PFSK-1 (cell line): Measurements from ENCODE around the gene FYCO1.

Experiments
- FOXP2 ChIP-seq: optimal IDR thresholded peaks from 2 replicates; pipeline ENCODE3; 2011; ENCODE audit warnings: borderline replicate concordance, control low read depth, inconsistent platforms; ENCODE audit not compliant: insufficient read depth; ENCODE audit errors: extremely low read length, extremely low read depth
- POLR2AphosphoS5 ChIP-seq: IDR thresholded peaks from 2 replicates; pipeline ENCODE4 v1.6.1; 2012; ENCODE audit warnings: low read depth, mild to moderate bottlenecking, control low read depth, low read length, moderate library complexity
- REST ChIP-seq, 2 experiments: IDR thresholded peaks; 2 replicates each; pipeline versions ENCODE4 v1.6.1 to v1.8.0; 2011 to 2012; ENCODE audit warnings: low read depth in 2 of 2, low read length in 2 of 2, control low read depth in 1 of 2, inconsistent platforms in 1 of 2, mild to moderate bottlenecking in 1 of 2, moderate library complexity in 1 of 2; ENCODE audit not compliant: insufficient read depth in 1 of 2
- SIN3A ChIP-seq: IDR thresholded peaks from 2 replicates; pipeline ENCODE4 v1.6.1; 2012; ENCODE audit warnings: mild to moderate bottlenecking, low read length, moderate library complexity, borderline replicate concordance; ENCODE audit not compliant: insufficient read depth
- TAF1 ChIP-seq: IDR thresholded peaks from 2 replicates; pipeline ENCODE4 v1.6.1; 2012; ENCODE audit warnings: low read length, control low read depth, borderline replicate concordance; ENCODE audit not compliant: insufficient read depth

The FYCO1 gene

DNA sequence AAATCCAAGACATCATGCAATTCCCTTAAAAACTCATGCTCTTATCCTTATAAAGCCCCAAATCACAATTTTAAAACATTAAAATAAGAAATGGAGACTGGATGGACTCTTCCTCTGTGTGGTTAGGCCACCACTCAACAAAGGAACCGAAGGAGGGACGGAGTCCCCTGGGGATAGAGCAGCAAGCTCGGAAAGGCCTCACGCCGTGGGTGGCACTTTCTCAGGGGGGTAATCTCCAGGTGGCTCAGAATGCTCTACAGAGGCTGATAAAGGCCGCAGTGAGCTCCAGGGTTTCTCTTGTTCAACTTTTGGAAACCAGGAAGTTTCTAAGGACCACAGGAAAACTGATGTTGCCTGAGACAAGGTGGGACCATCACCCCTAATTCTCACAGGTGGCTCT lies 86.1 kb downstream of the FYCO1 start:
- TF ChIP-seq FOXP2 = no peak
- TF ChIP-seq SIN3A = no peak

GRCh38 chr3:45908761-45909160 lies 86.9 kb downstream of the FYCO1 start:
- TF ChIP-seq REST (IDR thresholded peaks at IDR 0.05; ENCODE audit: insufficient read depth in 1 of 2, low read depth in 2 of 2, low read length in 2 of 2) = no peak

DNA sequence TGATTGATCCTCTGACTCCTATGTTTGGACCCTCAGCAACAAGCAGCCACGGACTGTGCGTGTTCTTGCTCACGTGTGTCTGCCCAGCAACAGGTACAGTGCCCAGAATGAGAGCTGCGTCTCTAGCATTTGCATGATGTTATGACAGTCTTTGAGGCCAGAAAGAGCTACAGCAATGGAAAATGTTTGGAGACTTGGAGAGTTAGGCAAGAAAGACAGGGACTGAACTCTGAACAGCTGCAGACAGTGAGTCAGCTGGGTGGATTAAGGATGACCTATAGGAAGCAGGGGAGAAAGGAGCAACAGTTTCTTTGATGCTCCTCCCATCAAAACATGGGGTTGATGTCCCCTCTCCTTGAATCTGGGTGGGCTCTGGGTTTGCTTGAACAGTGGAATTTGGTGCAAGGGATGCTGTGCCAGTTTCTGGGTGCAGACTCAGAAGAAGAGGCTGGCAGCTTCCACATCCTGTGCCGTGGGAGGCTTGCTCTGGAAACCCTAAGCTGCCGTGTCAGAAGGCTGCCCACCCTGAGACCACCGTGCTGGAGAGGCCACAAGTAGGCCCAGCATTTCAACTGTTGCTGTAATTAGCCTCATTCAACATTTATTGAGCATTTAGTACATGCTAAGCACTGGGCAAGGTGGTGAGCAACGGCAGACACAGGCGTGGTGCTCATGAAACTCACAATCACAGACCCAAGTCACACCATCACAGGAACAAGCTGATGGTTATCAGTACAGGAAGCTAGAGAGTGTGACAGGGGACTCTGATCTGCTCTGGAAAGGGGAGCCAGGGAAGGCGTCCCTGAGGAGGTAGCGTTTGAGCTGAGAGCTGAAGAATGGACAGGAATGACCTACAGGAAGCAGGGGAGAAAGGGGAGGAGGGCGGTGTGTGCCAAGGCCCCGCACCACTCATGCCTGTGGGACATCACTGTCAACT lies 87.6 kb downstream of the FYCO1 start:
- TF ChIP-seq SIN3A (no peak), FOXP2 (no peak), TAF1 (no peak), POLR2AphosphoS5 (no peak), REST (IDR thresholded peaks at IDR 0.05; ENCODE audit: insufficient read depth in 1 of 2, low read depth in 2 of 2, low read length in 2 of 2) (no peak)

DNA sequence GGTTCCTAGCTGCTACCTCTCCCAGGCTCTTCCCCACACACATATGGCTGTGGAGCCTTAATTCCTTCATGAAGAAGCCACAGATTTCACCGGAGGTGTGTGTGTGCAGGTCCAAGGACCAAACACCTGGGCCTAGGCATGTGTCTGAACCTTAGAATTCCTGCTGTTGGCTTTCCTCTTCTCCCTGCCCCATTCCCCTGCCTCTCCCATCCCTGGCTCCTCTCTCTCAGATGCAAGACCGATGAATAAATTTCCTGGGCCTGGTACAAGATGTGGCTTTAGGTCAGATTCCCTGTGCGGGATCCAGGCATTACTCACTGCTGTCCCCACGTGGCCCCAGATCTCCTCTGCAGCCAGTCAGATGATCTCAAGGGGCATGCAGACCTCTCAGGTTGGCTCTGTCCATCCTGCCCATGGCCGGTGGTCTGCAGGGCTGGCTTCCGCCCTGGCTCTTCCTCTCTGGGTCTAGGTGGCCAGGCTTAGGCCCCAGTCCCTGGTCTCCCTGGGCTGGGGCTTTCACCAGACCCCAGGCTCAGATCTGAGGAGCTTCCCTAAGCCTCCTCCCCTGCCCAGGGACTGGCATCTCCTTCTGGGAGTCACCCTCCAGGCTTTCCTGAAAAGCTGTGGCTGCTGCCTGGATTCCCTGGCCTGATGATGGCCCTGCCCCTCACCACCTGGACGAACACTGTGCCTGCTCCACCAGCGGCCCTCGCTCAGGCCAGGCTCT lies 88.8 kb downstream of the FYCO1 start:
- TF ChIP-seq REST (IDR thresholded peaks at IDR 0.05; ENCODE audit: insufficient read depth in 1 of 2, low read depth in 2 of 2, low read length in 2 of 2) = no peak
- TF ChIP-seq SIN3A = no peak
- TF ChIP-seq FOXP2 = no peak
- TF ChIP-seq TAF1 = no peak
- TF ChIP-seq POLR2AphosphoS5 = no peak

DNA sequence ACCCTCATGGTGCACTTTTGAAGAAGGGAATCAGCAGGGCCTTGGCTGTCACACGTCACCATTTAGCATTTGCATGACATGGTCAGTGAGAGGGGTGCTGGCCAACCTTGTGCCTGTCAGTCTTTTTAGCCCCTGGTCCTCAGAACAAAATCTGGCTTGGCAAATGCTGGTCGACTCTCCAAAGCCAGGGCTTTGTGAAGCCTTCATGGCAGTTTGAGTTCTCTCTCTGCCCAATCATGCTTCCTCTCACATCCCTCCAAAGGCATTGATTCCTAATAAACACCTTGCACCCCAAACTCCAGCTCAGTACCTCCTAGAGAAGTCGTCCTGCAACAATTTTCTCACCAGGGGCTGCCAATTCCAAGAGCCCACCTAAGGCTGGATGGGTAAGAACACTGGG lies 89.9 kb downstream of the FYCO1 start:
- TF ChIP-seq SIN3A (no peak), REST (IDR thresholded peaks at IDR 0.05; ENCODE audit: insufficient read depth in 1 of 2, low read depth in 2 of 2, low read length in 2 of 2) (no peak), TAF1 (no peak), FOXP2 (no peak)
